Activated naive CD8-positive, alpha-beta T cell treated with anti-CD3 and anti-CD28 coated beads, Interleukin-2, amount 50 U/mL, for 24 hours (primary cell): Measurements from ENCODE around the gene NFATC2IP.
A peak's percentile ranks its signal among the peaks of the same experiment; 100 is the strongest.
"Not testable (repeated sequence)": the region's sequence is repeated elsewhere in the genome, so short reads cannot be mapped to it uniquely, and the experiment has no call there.

ENCODE experiments used
- ATAC-seq: fragments of 150-1000 bp; cut with Tn5 transposase; one replicate; pipeline ENCODE4 v1.10.0; 2021
- DNase-seq: peaks from one replicate; pipeline ENCODE4 v3.0.0; 2021
- H3K27ac Mint-ChIP-seq: one replicate; pipeline ENCODE4 v1.8.0; 2021; ENCODE audit warnings: mild to moderate bottlenecking, mixed read lengths
- H3K27me3 Mint-ChIP-seq: one replicate; pipeline ENCODE4 v1.8.0; 2021; ENCODE audit warnings: mixed read lengths
- H3K36me3 Mint-ChIP-seq: one replicate; pipeline ENCODE4 v1.8.0; 2021; ENCODE audit warnings: low read depth, mixed read lengths
- H3K4me1 Mint-ChIP-seq: one replicate; pipeline ENCODE4 v1.8.0; 2021; ENCODE audit warnings: mixed read lengths
- H3K4me3 Mint-ChIP-seq: one replicate; pipeline ENCODE4 v1.8.0; 2021; ENCODE audit warnings: mild to moderate bottlenecking, moderate library complexity, mixed read lengths
- H3K9me3 Mint-ChIP-seq: one replicate; pipeline ENCODE4 v1.8.0; 2021; ENCODE audit warnings: mixed read lengths

Gene NFATC2IP

GRCh38 chr16:28974437-28975157 lies 23.9 kb downstream of the NFATC2IP start, which contains the start of gene SPNS1:
SPNS1 (plus strand) TSS chr16:28974778; CDS start chr16:28975152, 374 bp downstream.
- peak within 1 kb of the TSS; percentile 97 for H3K27ac Mint-ChIP-seq
- peaks cover 1% of the 10 kb centered on the region for H3K36me3 Mint-ChIP-seq
- peaks cover 30% of the 10 kb centered on the region for H3K4me1 Mint-ChIP-seq
- H3K9me3 Mint-ChIP-seq: no peaks in the 10 kb centered on the region
- H3K27me3 Mint-ChIP-seq: no peaks in the 10 kb centered on the region
- DNase-seq (peak; percentile 97), ATAC-seq (peak; percentile 96)
- H3K4me3 Mint-ChIP-seq: peak within 1 kb of the TSS; percentile 96

- ATAC-seq (no peak), DNase-seq (peak; percentile 18)
- Mint-ChIP-seq H3K9me3 (no peaks in the 10 kb centered on the region), H3K27ac (peak overlapping the region; percentile 76), H3K36me3 (peaks cover 1% of the 10 kb centered on the region), H3K4me3 (peak overlapping the region; percentile 96), H3K4me1 (peaks cover 30% of the 10 kb centered on the region), H3K27me3 (no peaks in the 10 kb centered on the region)
Observed at GRCh38 chr16:28975158-28975599, 24.4 kb downstream of the NFATC2IP start.

GRCh38 chr16:28977703-28978662 lies 27.2 kb downstream of the NFATC2IP start:
- no peak overlapping the region for H3K4me3 Mint-ChIP-seq
- no peaks in the 10 kb centered on the region for H3K27me3 Mint-ChIP-seq
- peaks cover 25% of the 10 kb centered on the region for H3K36me3 Mint-ChIP-seq
- ATAC-seq: no peak
- DNase-seq: no peak
- peaks cover 30% of the 10 kb centered on the region for H3K4me1 Mint-ChIP-seq
- H3K9me3 Mint-ChIP-seq: no peaks in the 10 kb centered on the region
- H3K27ac Mint-ChIP-seq: no peak overlapping the region

- H3K9me3 Mint-ChIP-seq, H3K4me3 Mint-ChIP-seq, DNase-seq, H3K27me3 Mint-ChIP-seq, H3K27ac Mint-ChIP-seq, ATAC-seq: not testable (repeated sequence)
- H3K36me3 Mint-ChIP-seq: peaks cover 37% of the 10 kb centered on the region
- peaks cover 36% of the 10 kb centered on the region for H3K4me1 Mint-ChIP-seq
Observed at GRCh38 chr16:28980330-28980729, 29.6 kb downstream of the NFATC2IP start.

DNA sequence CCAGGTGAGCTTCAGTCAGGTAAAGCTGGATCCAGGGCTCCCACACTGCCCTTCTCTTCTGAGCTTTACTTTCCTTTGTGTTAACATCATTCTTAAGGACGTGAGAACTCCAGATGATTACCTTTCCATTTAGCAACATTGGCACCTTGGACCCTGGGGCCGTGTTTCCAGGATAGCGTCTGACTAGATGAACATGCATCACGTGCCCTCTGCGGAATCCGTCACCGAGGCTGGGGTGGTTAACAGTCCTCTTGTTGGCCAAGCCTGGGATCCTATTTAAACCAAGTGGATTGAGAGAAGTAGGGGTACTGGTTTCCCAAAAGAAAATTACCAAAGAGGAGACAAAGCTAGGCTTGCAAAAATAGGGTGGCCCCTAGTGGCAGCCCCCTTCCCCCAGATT lies 30.2 kb downstream of the NFATC2IP start:
- Mint-ChIP-seq H3K36me3 (peaks cover 41% of the 10 kb centered on the region), H3K9me3 (no peaks in the 10 kb centered on the region), H3K27ac (no peak overlapping the region), H3K27me3 (no peaks in the 10 kb centered on the region), H3K4me1 (peaks cover 30% of the 10 kb centered on the region), H3K4me3 (no peak overlapping the region)
- ATAC-seq: no peak
- no peak for DNase-seq

- no peak overlapping the region for H3K27ac Mint-ChIP-seq
- H3K4me3 Mint-ChIP-seq: no peak overlapping the region
- peaks cover 45% of the 10 kb centered on the region for H3K36me3 Mint-ChIP-seq
- no peaks in the 10 kb centered on the region for H3K27me3 Mint-ChIP-seq
- H3K9me3 Mint-ChIP-seq: no peaks in the 10 kb centered on the region
- DNase-seq (peak; percentile 72), ATAC-seq (no peak)
- H3K4me1 Mint-ChIP-seq: peaks cover 24% of the 10 kb centered on the region
Observed at GRCh38 chr16:28981517-28981916, 30.8 kb downstream of the NFATC2IP start.

- H3K27me3 Mint-ChIP-seq: no peaks in the 10 kb centered on the region
- peaks cover 54% of the 10 kb centered on the region for H3K36me3 Mint-ChIP-seq
- peaks cover 4% of the 10 kb centered on the region for H3K9me3 Mint-ChIP-seq
- H3K4me1 Mint-ChIP-seq: peaks cover 27% of the 10 kb centered on the region
- H3K4me3 Mint-ChIP-seq: no peak overlapping the region
- no peak for ATAC-seq
- no peak for DNase-seq
- no peak overlapping the region for H3K27ac Mint-ChIP-seq
Observed at GRCh38 chr16:28982418-28982817, 31.7 kb downstream of the NFATC2IP start.

GRCh38 chr16:28982949-28983348 lies 32.2 kb downstream of the NFATC2IP start:
- no peak for ATAC-seq
- no peak for DNase-seq
- Mint-ChIP-seq H3K4me1 (peaks cover 29% of the 10 kb centered on the region), H3K27ac (no peak overlapping the region), H3K36me3 (peaks cover 59% of the 10 kb centered on the region), H3K9me3 (peaks cover 4% of the 10 kb centered on the region), H3K4me3 (no peak overlapping the region), H3K27me3 (no peaks in the 10 kb centered on the region)

DNA sequence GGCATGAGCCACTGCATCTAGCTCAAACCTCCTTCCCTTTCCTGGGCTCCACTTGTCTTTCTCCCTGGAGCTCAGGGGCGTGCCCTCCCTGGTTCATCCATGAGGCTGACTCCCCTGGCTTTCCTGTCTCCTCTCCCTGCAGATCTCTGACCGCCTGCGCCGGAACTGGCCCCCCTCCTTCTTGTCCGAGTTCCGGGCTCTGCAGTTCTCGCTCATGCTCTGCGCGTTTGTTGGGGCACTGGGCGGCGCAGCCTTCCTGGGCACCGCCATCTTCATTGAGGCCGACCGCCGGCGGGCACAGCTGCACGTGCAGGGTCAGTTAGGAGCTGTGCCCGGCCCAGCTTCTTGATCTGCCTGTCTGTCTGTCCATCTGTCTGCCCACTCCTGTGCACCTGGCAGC lies 32.9 kb downstream of the NFATC2IP start:
- Mint-ChIP-seq H3K4me1 (peaks cover 32% of the 10 kb centered on the region), H3K4me3 (peak overlapping the region; percentile 84), H3K27me3 (no peaks in the 10 kb centered on the region), H3K27ac (peak overlapping the region; percentile 26), H3K36me3 (peaks cover 63% of the 10 kb centered on the region), H3K9me3 (peaks cover 4% of the 10 kb centered on the region)
- DNase-seq (no peak), ATAC-seq (no peak)

- DNase-seq (no peak), ATAC-seq (no peak)
- Mint-ChIP-seq H3K9me3 (peaks cover 4% of the 10 kb centered on the region), H3K27me3 (no peaks in the 10 kb centered on the region), H3K4me3 (peak overlapping the region; percentile 84), H3K4me1 (peaks cover 36% of the 10 kb centered on the region), H3K27ac (peak overlapping the region; percentile 90), H3K36me3 (peaks cover 66% of the 10 kb centered on the region)
Observed at GRCh38 chr16:28984091-28984490, 33.4 kb downstream of the NFATC2IP start.

DNA sequence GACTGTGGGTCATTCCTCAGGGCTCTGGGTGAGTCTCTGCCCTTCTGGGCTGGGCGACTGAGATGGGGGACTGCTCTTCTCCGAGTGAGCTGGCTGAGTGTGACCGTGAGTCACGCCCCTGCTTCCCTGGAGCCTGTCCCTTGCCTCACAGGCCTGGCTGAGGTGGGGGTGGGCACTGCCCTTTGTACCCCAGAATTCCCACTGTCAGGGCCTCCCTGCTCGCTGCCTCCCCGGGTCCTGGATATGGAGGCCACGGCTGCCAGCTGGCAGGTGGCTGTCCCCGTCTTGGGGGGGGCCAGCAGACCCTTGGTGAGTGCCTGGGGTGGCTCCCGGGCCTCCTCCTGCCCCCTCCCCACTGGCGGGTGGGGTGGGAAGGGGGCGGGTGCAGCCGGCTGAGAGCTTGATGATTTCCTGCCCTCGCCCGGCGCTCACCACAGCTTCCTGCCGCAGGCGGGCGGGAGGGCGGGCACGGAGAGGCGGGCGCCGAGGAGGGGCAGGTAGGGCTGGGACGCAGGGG lies 33.9 kb downstream of the NFATC2IP start, which contains the start of gene LAT:
TSS of gene LAT (plus strand) at position 434 of the 517 bp plus-strand sequence. CDS start 366 bp downstream, outside the sequence.
- H3K4me1 Mint-ChIP-seq: peaks cover 42% of the 10 kb centered on the region
- H3K27me3 Mint-ChIP-seq: no peaks in the 10 kb centered on the region
- DNase-seq: peak; percentile 76
- ATAC-seq: peak; percentile 76
- peak within 1 kb of the TSS; percentile 84 for H3K4me3 Mint-ChIP-seq
- peak within 1 kb of the TSS; percentile 97 for H3K27ac Mint-ChIP-seq
- H3K36me3 Mint-ChIP-seq: peaks cover 68% of the 10 kb centered on the region
- peaks cover 4% of the 10 kb centered on the region for H3K9me3 Mint-ChIP-seq

DNA sequence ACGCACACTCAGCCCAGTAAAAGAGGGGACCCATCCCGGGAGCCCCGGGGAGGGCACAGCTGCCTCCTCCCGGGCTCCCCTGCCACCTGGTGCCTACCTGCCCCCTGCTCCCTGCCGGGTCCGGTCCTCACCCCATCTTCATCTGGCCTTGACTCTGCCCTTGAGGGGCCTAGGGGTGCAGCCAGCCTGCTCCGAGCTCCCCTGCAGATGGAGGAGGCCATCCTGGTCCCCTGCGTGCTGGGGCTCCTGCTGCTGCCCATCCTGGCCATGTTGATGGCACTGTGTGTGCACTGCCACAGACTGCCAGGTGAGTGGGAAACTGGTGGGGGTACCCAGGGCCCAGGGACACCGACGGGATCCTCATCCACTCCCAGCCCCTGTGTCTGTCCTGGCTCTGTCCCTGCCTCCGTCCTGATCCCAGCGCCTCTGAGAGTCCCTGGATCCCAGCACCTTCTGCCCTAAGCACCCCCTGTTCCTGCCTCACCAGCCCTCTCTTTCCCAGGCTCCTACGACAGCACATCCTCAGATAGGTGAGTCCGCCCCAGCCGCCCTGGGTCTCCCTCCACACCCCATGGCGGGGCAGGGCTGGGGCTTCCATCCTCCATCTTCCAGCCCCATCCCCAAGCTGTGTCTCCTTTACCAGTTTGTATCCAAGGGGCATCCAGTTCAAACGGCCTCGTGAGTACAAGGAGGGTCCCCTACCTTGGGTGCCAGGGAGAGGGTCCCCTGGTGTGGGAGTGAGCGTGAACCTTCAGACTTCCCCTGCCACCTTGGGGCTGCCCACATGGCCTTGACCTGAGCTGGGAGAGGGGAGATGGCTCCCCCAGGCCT lies 34.7 kb downstream of the NFATC2IP start:
- H3K4me3 Mint-ChIP-seq: peak overlapping the region; percentile 84
- peaks cover 50% of the 10 kb centered on the region for H3K4me1 Mint-ChIP-seq
- H3K9me3 Mint-ChIP-seq: peaks cover 4% of the 10 kb centered on the region
- peaks cover 71% of the 10 kb centered on the region for H3K36me3 Mint-ChIP-seq
- no peaks in the 10 kb centered on the region for H3K27me3 Mint-ChIP-seq
- DNase-seq (peak; percentile 31), ATAC-seq (peak; percentile 16)
- H3K27ac Mint-ChIP-seq: peak overlapping the region; percentile 97

GRCh38 chr16:28986046-28986445 lies 35.3 kb downstream of the NFATC2IP start:
- peaks cover 4% of the 10 kb centered on the region for H3K9me3 Mint-ChIP-seq
- H3K4me1 Mint-ChIP-seq: peaks cover 56% of the 10 kb centered on the region
- H3K27me3 Mint-ChIP-seq: no peaks in the 10 kb centered on the region
- peak overlapping the region; percentile 84 for H3K4me3 Mint-ChIP-seq
- peak overlapping the region; percentile 97 for H3K27ac Mint-ChIP-seq
- DNase-seq (peak; percentile 14), ATAC-seq (no peak)
- H3K36me3 Mint-ChIP-seq: peaks cover 71% of the 10 kb centered on the region

GRCh38 chr16:28986492-28986891 lies 35.8 kb downstream of the NFATC2IP start:
- peak overlapping the region; percentile 84 for H3K4me3 Mint-ChIP-seq
- peaks cover 68% of the 10 kb centered on the region for H3K36me3 Mint-ChIP-seq
- DNase-seq (peak; percentile 39), ATAC-seq (no peak)
- no peaks in the 10 kb centered on the region for H3K27me3 Mint-ChIP-seq
- H3K27ac Mint-ChIP-seq: peak overlapping the region; percentile 97
- peaks cover 4% of the 10 kb centered on the region for H3K9me3 Mint-ChIP-seq
- H3K4me1 Mint-ChIP-seq: peaks cover 60% of the 10 kb centered on the region
